HFFc6 (cell line): ENCODE measurements around the gene ALDH1L2. TPM values are rescaled to one million over a fixed set of nuclear protein-coding genes. Genes with fewer than 3 reads are reported as not detected.

Experiments used
- DNase-seq: peaks from one replicate; pipeline ENCODE4 v3.0.0-alpha.2; 2018
- H3K27ac Mint-ChIP-seq: 2 replicates; pipeline ENCODE4 v1.8.0; 2020; ENCODE audit warnings: mild to moderate bottlenecking, mixed read lengths
- H3K27me3 Mint-ChIP-seq: 2 replicates; pipeline ENCODE4 v1.8.0; 2021; ENCODE audit warnings: mild to moderate bottlenecking, moderate library complexity, mixed read lengths; ENCODE audit not compliant: insufficient read depth
- H3K36me3 Mint-ChIP-seq: 2 replicates; pipeline ENCODE4 v1.8.0; 2021; ENCODE audit warnings: low read depth, mixed read lengths
- H3K4me1 Mint-ChIP-seq: 2 replicates; pipeline ENCODE4 v1.8.0; 2020; ENCODE audit warnings: low read depth, mixed read lengths
- H3K4me3 Mint-ChIP-seq: 2 replicates; pipeline ENCODE4 v1.8.0; 2020; ENCODE audit warnings: mild to moderate bottlenecking, moderate library complexity, mixed read lengths
- H3K9me3 Mint-ChIP-seq: 2 replicates; pipeline ENCODE4 v1.8.0; 2020; ENCODE audit warnings: mild to moderate bottlenecking, mixed read lengths
- CTCF ChIP-seq: fragments of 200-600 bp; sonication (generic); IDR thresholded peaks from 2 replicates; pipeline ENCODE4 v1.5.0; 2021; ENCODE audit warnings: antibody characterized with exemption, mild to moderate bottlenecking
- long read RNA-seq: library from polyadenylated mRNA; unstranded; transcript quantifications from one replicate; pipeline ENCODE4 v2.0.0, GENCODE V29; 2019
- total RNA-seq, 6 experiments: library from RNA; stranded (reverse); fragmentation: NEBNext Ultra II Directional; extraction: Animal tissue kit (Norgen Biotek cat#: 25700); gene quantifications; 2 replicates in 1 of 6; 3 replicates in 5 of 6; pipeline ENCODE4 v1.2.3, GENCODE V29; 2021

ALDH1L2 gene
- 10 to 100 TPM; 36.9 to 50.8 (median 41.6) TPM for total RNA-seq
- long read RNA-seq, full-length matches to known transcripts, result 1 of 30 reads
- long read RNA-seq, partial matches to known transcripts, result 14 of 30 reads
- long read RNA-seq, other reads (novel, unspliced or antisense), result 15 of 30 reads

- H3K4me3 Mint-ChIP-seq, result peak within 1 kb of the TSS; percentile 97
- H3K9me3 Mint-ChIP-seq, result peaks cover 7% of the 10 kb centered on the region
- H3K27me3 Mint-ChIP-seq, result no peaks in the 10 kb centered on the region; the same call in 1 of the 2 replicates
- H3K36me3 Mint-ChIP-seq, result peaks cover 12% of the 10 kb centered on the region
- H3K27ac Mint-ChIP-seq, result peak within 1 kb of the TSS; percentile 94
- TF ChIP-seq CTCF, result no peak
- peaks cover 24% of the 10 kb centered on the region for H3K4me1 Mint-ChIP-seq
- DNase-seq, result peak; percentile 78
These were observed at the start of gene ALDH1L2 for GRCh38 chr12:105084251-105085250. ALDH1L2 (minus strand) TSS chr12:105084458; CDS start chr12:105084436, 22 bp downstream.

- H3K36me3 Mint-ChIP-seq, result peaks cover 38% of the 10 kb centered on the region
- H3K9me3 Mint-ChIP-seq, result no peaks in the 10 kb centered on the region
- TF ChIP-seq CTCF, result no peak
- no peaks in the 10 kb centered on the region for H3K27me3 Mint-ChIP-seq
- DNase-seq, result no peak
- H3K27ac Mint-ChIP-seq, result no peak overlapping the region
- H3K4me3 Mint-ChIP-seq, result no peak overlapping the region
- H3K4me1 Mint-ChIP-seq, result no peaks in the 10 kb centered on the region
These were observed 36.3 kb upstream of the ALDH1L2 start for GRCh38 chr12:105120551-105120950.

- H3K36me3 Mint-ChIP-seq, result peaks cover 50% of the 10 kb centered on the region
These were observed 32.7 kb upstream of the ALDH1L2 start for GRCh38 chr12:105116969-105117368.

GRCh38 chr12:105113094-105113493 is 28.8 kb upstream of the ALDH1L2 start:
- no peak for TF ChIP-seq CTCF
- H3K27me3 Mint-ChIP-seq, result 0 out of 2 replicates have a peak, but pooled peaks cover 3% of the 10 kb centered on the region
- no peak overlapping the region for H3K4me3 Mint-ChIP-seq
- H3K36me3 Mint-ChIP-seq, result peaks cover 38% of the 10 kb centered on the region
- peaks cover 46% of the 10 kb centered on the region for H3K4me1 Mint-ChIP-seq
- DNase-seq, result no peak
- no peak overlapping the region for H3K27ac Mint-ChIP-seq
- H3K9me3 Mint-ChIP-seq, result no peaks in the 10 kb centered on the region

More at GRCh38 chr12:105116969-105117368, 32.7 kb upstream of the ALDH1L2 start:
- no peak overlapping the region for H3K4me3 Mint-ChIP-seq
- DNase-seq, result no peak
- H3K27ac Mint-ChIP-seq, result no peak overlapping the region
- H3K4me1 Mint-ChIP-seq, result peaks cover 17% of the 10 kb centered on the region
- H3K9me3 Mint-ChIP-seq, result no peaks in the 10 kb centered on the region
- no peak for TF ChIP-seq CTCF
- H3K27me3 Mint-ChIP-seq, result no peaks in the 10 kb centered on the region

- H3K9me3 Mint-ChIP-seq, result no peaks in the 10 kb centered on the region
These were observed 26.6 kb upstream of the ALDH1L2 start for GRCh38 chr12:105110851-105111250.

More at GRCh38 chr12:105110851-105111250, 26.6 kb upstream of the ALDH1L2 start:
- no peak for TF ChIP-seq CTCF
- peak overlapping the region; percentile 91 for H3K4me3 Mint-ChIP-seq
- H3K27me3 Mint-ChIP-seq, result peaks cover 4% of the 10 kb centered on the region; the same call in 1 of the 2 replicates
- DNase-seq, result no peak
- H3K27ac Mint-ChIP-seq, result peak overlapping the region; percentile 65; the same call in 1 of the 2 replicates
- peaks cover 31% of the 10 kb centered on the region for H3K36me3 Mint-ChIP-seq
- H3K4me1 Mint-ChIP-seq, result peaks cover 57% of the 10 kb centered on the region
